Measurements from ENCODE around the gene ELAVL3.

Gene ELAVL3

GRCh38 chr19:11405846-11406643, 74.8 kb downstream of the ELAVL3 start:
- DNase-seq, result no peak

- DNase-seq, result no peak
Measured at GRCh38 chr19:11404588-11405222, 76.1 kb downstream of the ELAVL3 start.

GRCh38 chr19:11401808-11402543, 78.9 kb downstream of the ELAVL3 start:
- no peak for DNase-seq
